K562 (cell line): ENCODE data around the gene IFNGR2. TPM values are rescaled to one million over a fixed set of nuclear protein-coding genes. Genes with fewer than 3 reads are reported as not detected.
A peak's percentile ranks its signal among the peaks of the same experiment; 100 is the strongest.

Experiments
- CREM ChIP-seq: IDR thresholded peaks from 2 replicates; pipeline ENCODE4 v1.6.1; 2014; ENCODE audit warnings: antibody characterized with exemption, low read depth
- FOXA1 ChIP-seq: fragments of 450-650 bp; IDR thresholded peaks from 2 replicates; pipeline ENCODE4 v1.6.1; 2016; ENCODE audit warnings: mild to moderate bottlenecking, borderline replicate concordance
- HNRNPH1 ChIP-seq: fragments of 200-400 bp; formaldehyde crosslinking; optimal IDR thresholded peaks from 2 replicates; pipeline ENCODE3; 2017; ENCODE audit warnings: low read depth, mild to moderate bottlenecking, low read length, moderate library complexity
- SRSF3 ChIP-seq: fragments of 200-400 bp; formaldehyde crosslinking; IDR thresholded peaks from 2 replicates; pipeline ENCODE4 v1.6.1; 2016; ENCODE audit warnings: mild to moderate bottlenecking, low read length, moderate library complexity; ENCODE audit not compliant: insufficient read depth
- TEAD1 ChIP-seq, 2 experiments: fragments of 450-650 bp in 1 of 2; sonication (generic) in 1 of 2; formaldehyde crosslinking; IDR thresholded peaks; 2 replicates each; pipeline versions ENCODE4 v1.4.0 to v1.8.0; 2020 to 2022; ENCODE audit warnings: mild to moderate bottlenecking in 2 of 2, missing genetic modification reagents in 1 of 2
- TOE1 ChIP-seq, 2 experiments: fragments of 450-650 bp in 1 of 2; sonication (generic) in 1 of 2; formaldehyde crosslinking in 1 of 2; IDR thresholded peaks; 2 replicates each; pipeline versions ENCODE4 v1.7.1 to v1.8.0; 2016 to 2022; ENCODE audit warnings: borderline replicate concordance in 2 of 2, mild to moderate bottlenecking in 2 of 2, antibody characterized with exemption in 1 of 2, inconsistent platforms in 1 of 2, low read depth in 1 of 2, missing genetic modification reagents in 1 of 2, moderate library complexity in 1 of 2
- ZNF175 ChIP-seq: fragments of 200-800 bp; sonication (Bioruptor generic); IDR thresholded peaks from 2 replicates; pipeline ENCODE4 v1.6.1; 2016; ENCODE audit warnings: low read depth, mild to moderate bottlenecking, missing genetic modification characterization, missing compliant biosample characterization
- ZNF707 ChIP-seq: fragments of 250-450 bp; sonication (Bioruptor Pico); conservative IDR thresholded peaks from 2 replicates; pipeline ENCODE4 v1.8.0; 2022; ENCODE audit warnings: inconsistent platforms, mild to moderate bottlenecking, moderate library complexity
- polyA plus RNA-seq, 8 experiments: library from polyadenylated mRNA; depleted of rRNA in 4 of 8; stranded (reverse) in 5 of 8; unstranded in 3 of 8; fragments of >200 nt; fragmentation: Nextera tagmentation in 2 of 8; fragmentation: Illumina TruSeq in 1 of 8; extraction: Ambion mirVana in 2 of 8; extraction: Trizol in 1 of 8; gene quantifications; 2 replicates each; pipeline versions ENCODE4 v1.2.1 to v1.2.3, GENCODE V29; 2011 to 2014; ENCODE audit warnings: inconsistent platforms in 1 of 8, missing spikeins in 1 of 8
- total RNA-seq, 7 experiments: library from RNA; depleted of rRNA in 6 of 7; stranded (reverse); fragments of >200 nt in 6 of 7; fragmentation: Illumina TruSeq in 2 of 7; extraction: Trizol in 2 of 7; gene quantifications; 2 replicates each; pipeline versions ENCODE4 v1.2.1 to v1.2.3, GENCODE V29; 2011 to 2021; ENCODE audit warnings: low replicate concordance in 1 of 7
- TF ChIP-seq, protein P1 (sequence below): fragments of 450-650 bp; IDR thresholded peaks from 2 replicates; pipeline ENCODE4 v1.6.1; 2016; ENCODE audit warnings: mild to moderate bottlenecking, moderate library complexity
- TF ChIP-seq, protein P2 (sequence below): fragments of 450-650 bp; IDR thresholded peaks from one replicate; pipeline ENCODE4 v1.6.1; 2018; ENCODE audit warnings: mild to moderate bottlenecking, moderate library complexity; ENCODE audit not compliant: partially characterized antibody

Gene IFNGR2
- total and polyA plus RNA-seq, 9 of the 15 experiments (the other 6 are each of a cell fraction or from before 2014, with no cell fraction given): 6.7 to 58.0 (median 28.5) TPM

DNA sequence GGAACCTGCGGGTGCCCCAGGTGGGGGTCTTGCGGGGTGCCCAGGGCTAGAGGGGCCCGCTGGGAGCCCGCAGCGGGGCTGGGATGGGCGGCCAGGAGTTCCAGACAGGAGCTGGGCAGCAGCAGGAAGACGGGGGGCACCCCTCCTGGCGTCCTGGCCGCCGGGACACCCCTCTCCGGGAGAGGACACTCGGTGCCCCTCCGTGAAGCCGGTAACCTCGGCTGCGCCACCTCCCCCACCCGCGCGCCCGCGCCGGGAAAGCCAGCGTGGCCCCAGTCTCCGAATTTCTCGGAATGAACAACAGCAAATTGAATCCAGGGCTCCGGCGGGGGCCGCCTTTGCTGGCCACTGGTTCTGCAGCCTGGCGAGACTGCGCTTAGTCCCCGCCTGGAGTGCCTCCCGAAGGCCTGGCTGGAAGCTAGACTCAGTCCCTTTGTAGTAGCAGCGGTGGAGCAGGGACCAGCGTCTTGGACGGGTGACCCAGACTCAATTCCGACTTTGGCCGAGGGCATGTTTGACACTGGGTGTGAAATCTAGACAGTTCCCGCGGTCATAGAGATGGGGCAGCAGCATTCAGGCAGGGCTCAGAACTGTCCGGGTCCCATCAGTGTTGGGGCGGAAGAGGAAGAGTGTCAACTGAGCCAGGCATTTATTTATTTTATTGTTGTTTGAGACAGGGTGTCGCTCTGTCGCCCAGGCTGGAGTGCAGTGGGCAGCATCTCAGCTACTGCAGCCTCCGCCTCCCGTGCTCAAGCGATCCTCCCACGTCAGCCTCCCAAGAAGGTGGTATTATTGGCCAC, 773 bp downstream of the IFNGR2 start (continued):
- TF ChIP-seq, protein P1, sequence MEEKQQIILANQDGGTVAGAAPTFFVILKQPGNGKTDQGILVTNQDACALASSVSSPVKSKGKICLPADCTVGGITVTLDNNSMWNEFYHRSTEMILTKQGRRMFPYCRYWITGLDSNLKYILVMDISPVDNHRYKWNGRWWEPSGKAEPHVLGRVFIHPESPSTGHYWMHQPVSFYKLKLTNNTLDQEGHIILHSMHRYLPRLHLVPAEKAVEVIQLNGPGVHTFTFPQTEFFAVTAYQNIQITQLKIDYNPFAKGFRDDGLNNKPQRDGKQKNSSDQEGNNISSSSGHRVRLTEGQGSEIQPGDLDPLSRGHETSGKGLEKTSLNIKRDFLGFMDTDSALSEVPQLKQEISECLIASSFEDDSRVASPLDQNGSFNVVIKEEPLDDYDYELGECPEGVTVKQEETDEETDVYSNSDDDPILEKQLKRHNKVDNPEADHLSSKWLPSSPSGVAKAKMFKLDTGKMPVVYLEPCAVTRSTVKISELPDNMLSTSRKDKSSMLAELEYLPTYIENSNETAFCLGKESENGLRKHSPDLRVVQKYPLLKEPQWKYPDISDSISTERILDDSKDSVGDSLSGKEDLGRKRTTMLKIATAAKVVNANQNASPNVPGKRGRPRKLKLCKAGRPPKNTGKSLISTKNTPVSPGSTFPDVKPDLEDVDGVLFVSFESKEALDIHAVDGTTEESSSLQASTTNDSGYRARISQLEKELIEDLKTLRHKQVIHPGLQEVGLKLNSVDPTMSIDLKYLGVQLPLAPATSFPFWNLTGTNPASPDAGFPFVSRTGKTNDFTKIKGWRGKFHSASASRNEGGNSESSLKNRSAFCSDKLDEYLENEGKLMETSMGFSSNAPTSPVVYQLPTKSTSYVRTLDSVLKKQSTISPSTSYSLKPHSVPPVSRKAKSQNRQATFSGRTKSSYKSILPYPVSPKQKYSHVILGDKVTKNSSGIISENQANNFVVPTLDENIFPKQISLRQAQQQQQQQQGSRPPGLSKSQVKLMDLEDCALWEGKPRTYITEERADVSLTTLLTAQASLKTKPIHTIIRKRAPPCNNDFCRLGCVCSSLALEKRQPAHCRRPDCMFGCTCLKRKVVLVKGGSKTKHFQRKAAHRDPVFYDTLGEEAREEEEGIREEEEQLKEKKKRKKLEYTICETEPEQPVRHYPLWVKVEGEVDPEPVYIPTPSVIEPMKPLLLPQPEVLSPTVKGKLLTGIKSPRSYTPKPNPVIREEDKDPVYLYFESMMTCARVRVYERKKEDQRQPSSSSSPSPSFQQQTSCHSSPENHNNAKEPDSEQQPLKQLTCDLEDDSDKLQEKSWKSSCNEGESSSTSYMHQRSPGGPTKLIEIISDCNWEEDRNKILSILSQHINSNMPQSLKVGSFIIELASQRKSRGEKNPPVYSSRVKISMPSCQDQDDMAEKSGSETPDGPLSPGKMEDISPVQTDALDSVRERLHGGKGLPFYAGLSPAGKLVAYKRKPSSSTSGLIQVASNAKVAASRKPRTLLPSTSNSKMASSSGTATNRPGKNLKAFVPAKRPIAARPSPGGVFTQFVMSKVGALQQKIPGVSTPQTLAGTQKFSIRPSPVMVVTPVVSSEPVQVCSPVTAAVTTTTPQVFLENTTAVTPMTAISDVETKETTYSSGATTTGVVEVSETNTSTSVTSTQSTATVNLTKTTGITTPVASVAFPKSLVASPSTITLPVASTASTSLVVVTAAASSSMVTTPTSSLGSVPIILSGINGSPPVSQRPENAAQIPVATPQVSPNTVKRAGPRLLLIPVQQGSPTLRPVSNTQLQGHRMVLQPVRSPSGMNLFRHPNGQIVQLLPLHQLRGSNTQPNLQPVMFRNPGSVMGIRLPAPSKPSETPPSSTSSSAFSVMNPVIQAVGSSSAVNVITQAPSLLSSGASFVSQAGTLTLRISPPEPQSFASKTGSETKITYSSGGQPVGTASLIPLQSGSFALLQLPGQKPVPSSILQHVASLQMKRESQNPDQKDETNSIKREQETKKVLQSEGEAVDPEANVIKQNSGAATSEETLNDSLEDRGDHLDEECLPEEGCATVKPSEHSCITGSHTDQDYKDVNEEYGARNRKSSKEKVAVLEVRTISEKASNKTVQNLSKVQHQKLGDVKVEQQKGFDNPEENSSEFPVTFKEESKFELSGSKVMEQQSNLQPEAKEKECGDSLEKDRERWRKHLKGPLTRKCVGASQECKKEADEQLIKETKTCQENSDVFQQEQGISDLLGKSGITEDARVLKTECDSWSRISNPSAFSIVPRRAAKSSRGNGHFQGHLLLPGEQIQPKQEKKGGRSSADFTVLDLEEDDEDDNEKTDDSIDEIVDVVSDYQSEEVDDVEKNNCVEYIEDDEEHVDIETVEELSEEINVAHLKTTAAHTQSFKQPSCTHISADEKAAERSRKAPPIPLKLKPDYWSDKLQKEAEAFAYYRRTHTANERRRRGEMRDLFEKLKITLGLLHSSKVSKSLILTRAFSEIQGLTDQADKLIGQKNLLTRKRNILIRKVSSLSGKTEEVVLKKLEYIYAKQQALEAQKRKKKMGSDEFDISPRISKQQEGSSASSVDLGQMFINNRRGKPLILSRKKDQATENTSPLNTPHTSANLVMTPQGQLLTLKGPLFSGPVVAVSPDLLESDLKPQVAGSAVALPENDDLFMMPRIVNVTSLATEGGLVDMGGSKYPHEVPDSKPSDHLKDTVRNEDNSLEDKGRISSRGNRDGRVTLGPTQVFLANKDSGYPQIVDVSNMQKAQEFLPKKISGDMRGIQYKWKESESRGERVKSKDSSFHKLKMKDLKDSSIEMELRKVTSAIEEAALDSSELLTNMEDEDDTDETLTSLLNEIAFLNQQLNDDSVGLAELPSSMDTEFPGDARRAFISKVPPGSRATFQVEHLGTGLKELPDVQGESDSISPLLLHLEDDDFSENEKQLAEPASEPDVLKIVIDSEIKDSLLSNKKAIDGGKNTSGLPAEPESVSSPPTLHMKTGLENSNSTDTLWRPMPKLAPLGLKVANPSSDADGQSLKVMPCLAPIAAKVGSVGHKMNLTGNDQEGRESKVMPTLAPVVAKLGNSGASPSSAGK: peak; percentile 19; the same call in 1 of the 2 replicates
- TF ChIP-seq, protein P2, sequence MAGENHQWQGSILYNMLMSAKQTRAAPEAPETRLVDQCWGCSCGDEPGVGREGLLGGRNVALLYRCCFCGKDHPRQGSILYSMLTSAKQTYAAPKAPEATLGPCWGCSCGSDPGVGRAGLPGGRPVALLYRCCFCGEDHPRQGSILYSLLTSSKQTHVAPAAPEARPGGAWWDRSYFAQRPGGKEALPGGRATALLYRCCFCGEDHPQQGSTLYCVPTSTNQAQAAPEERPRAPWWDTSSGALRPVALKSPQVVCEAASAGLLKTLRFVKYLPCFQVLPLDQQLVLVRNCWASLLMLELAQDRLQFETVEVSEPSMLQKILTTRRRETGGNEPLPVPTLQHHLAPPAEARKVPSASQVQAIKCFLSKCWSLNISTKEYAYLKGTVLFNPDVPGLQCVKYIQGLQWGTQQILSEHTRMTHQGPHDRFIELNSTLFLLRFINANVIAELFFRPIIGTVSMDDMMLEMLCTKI: no peak
- no peak for TF ChIP-seq ZNF175 (CRISPR knock-in tag)
- TF ChIP-seq TOE1 (IDR thresholded peaks at IDR 0.05; ENCODE audit: borderline replicate concordance): no peak
- no peak for TF ChIP-seq TOE1 (CRISPR knock-in tag; IDR thresholded peaks at IDR 0.05; ENCODE audit: borderline replicate concordance, low read depth)
- no peak for TF ChIP-seq HNRNPH1
- TF ChIP-seq TEAD1 (CRISPR knock-in tag; IDR thresholded peaks at IDR 0.05): peak in 1 of 2 experiments; percentile 70; a peak in 1 of 4 replicates
- TF ChIP-seq ZNF707 (CRISPR knock-in tag): no peak
- TF ChIP-seq FOXA1: no peak
- no peak for TF ChIP-seq SRSF3
- TF ChIP-seq CREM: 0 out of 2 replicates have a peak, but pooled peaks have one; percentile 4
